Subcutaneous abdominal adipose tissue (tissue), 5 donors: ENCODE data around the gene YPEL2.
A peak's percentile ranks its signal among the peaks of the same experiment; 100 is the strongest.
"Not testable (repeated sequence)": the region's sequence is repeated elsewhere in the genome, so short reads cannot be mapped to it uniquely, and the experiment has no call there.

ENCODE experiments used
- H3K27ac ChIP-seq: one replicate; pipeline ENCODE4 v1.7.0; 2013; ENCODE audit warnings: low read depth, mild to moderate bottlenecking, inconsistent platforms, low read length, moderate library complexity
- H3K27me3 ChIP-seq, 5 donors: one replicate each; pipeline ENCODE4 v1.7.0; 2013; ENCODE audit warnings: low read length in 5 of 5, inconsistent platforms in 1 of 5; ENCODE audit not compliant: control insufficient read depth in 5 of 5, insufficient read depth in 4 of 5
- H3K36me3 ChIP-seq, 5 donors: one replicate each; pipeline ENCODE4 v1.7.0; 2013; ENCODE audit warnings: low read length in 5 of 5; ENCODE audit not compliant: control insufficient read depth in 5 of 5, insufficient read depth in 5 of 5
- H3K4me1 ChIP-seq, 5 donors: one replicate each; pipeline ENCODE4 v1.7.0; 2013; ENCODE audit warnings: low read length in 5 of 5, mild to moderate bottlenecking in 3 of 5, moderate library complexity in 1 of 5; ENCODE audit not compliant: control insufficient read depth in 5 of 5, insufficient read depth in 5 of 5
- H3K4me3 ChIP-seq, 5 donors: one replicate each; pipeline ENCODE4 v1.7.0; 2013; ENCODE audit warnings: low read length in 5 of 5, low read depth in 1 of 5
- H3K9ac ChIP-seq, 5 donors: one replicate each; pipeline ENCODE4 v1.7.0; 2013; ENCODE audit warnings: low read length in 5 of 5, mild to moderate bottlenecking in 4 of 5, moderate library complexity in 3 of 5
- H3K9me3 ChIP-seq, 5 donors: one replicate each; pipeline ENCODE4 v1.7.0; 2013; ENCODE audit warnings: low read length in 5 of 5; ENCODE audit not compliant: control insufficient read depth in 5 of 5
- donor health status: healthy.
- donor health status: healthy.
- donor health status: healthy.
- donor health status: healthy.
- donor health status: healthy.

YPEL2 gene

GRCh38 chr17:59388069-59388556 lies 56.7 kb downstream of the YPEL2 start:
- no peak overlapping the region for H3K4me3 ChIP-seq
- H3K4me1 ChIP-seq: peaks cover 0 to 29% (median 17%) of the 10 kb centered on the region in 5 donors
- no peaks in the 10 kb centered on the region for H3K9me3 ChIP-seq
- H3K27ac ChIP-seq: peak overlapping the region; percentile 69
- H3K27me3 ChIP-seq: no peaks in the 10 kb centered on the region
- peaks cover 10 to 41% (median 33%) of the 10 kb centered on the region in 5 donors for H3K36me3 ChIP-seq
- H3K9ac ChIP-seq: no peak overlapping the region

GRCh38 chr17:59389066-59389465 lies 57.6 kb downstream of the YPEL2 start:
- Histone ChIP-seq H3K36me3 (peaks cover 10 to 41% (median 33%) of the 10 kb centered on the region in 5 donors), H3K27ac (peak overlapping the region; percentile 69)

GRCh38 chr17:59391021-59391420 lies 59.6 kb downstream of the YPEL2 start:
- no peak overlapping the region for H3K4me3 ChIP-seq
- no peaks in the 10 kb centered on the region for H3K27me3 ChIP-seq
- peaks cover 0 to 29% (median 17%) of the 10 kb centered on the region in 5 donors for H3K4me1 ChIP-seq
- no peak overlapping the region for H3K27ac ChIP-seq
- H3K9ac ChIP-seq: no peak overlapping the region
- no peaks in the 10 kb centered on the region for H3K9me3 ChIP-seq
- H3K36me3 ChIP-seq: peaks cover 10 to 51% (median 40%) of the 10 kb centered on the region in 5 donors

More at GRCh38 chr17:59389066-59389465, 57.6 kb downstream of the YPEL2 start:
- H3K9ac ChIP-seq: no peak overlapping the region
- H3K27me3 ChIP-seq: no peaks in the 10 kb centered on the region
- no peaks in the 10 kb centered on the region for H3K9me3 ChIP-seq
- H3K4me3 ChIP-seq: no peak overlapping the region
- peaks cover 0 to 29% (median 17%) of the 10 kb centered on the region in 5 donors for H3K4me1 ChIP-seq

GRCh38 chr17:59392973-59393679 lies 61.7 kb downstream of the YPEL2 start:
- H3K4me3 ChIP-seq: no peak overlapping the region
- no peaks in the 10 kb centered on the region for H3K9me3 ChIP-seq
- no peak overlapping the region for H3K27ac ChIP-seq
- no peaks in the 10 kb centered on the region for H3K27me3 ChIP-seq
- peaks cover 13 to 70% (median 59%) of the 10 kb centered on the region in 5 donors for H3K36me3 ChIP-seq
- H3K4me1 ChIP-seq: peaks cover 0 to 16% (median 6%) of the 10 kb centered on the region in 5 donors
- H3K9ac ChIP-seq: no peak overlapping the region

GRCh38 chr17:59393742-59394410 lies 62.4 kb downstream of the YPEL2 start:
- not testable (repeated sequence) for H3K9ac ChIP-seq, H3K4me3 ChIP-seq, H3K27ac ChIP-seq, H3K9me3 ChIP-seq, H3K27me3 ChIP-seq
- peaks cover 13 to 74% (median 62%) of the 10 kb centered on the region in 5 donors for H3K36me3 ChIP-seq
- peaks cover 0 to 11% (median 4%) of the 10 kb centered on the region in 5 donors for H3K4me1 ChIP-seq

- Histone ChIP-seq H3K4me1 (peaks cover 0 to 15% (median 6%) of the 10 kb centered on the region in 5 donors), H3K27ac (no peak overlapping the region), H3K4me3 (no peak overlapping the region), H3K36me3 (peaks cover 3 to 65% (median 48%) of the 10 kb centered on the region in 5 donors), H3K9ac (no peak overlapping the region), H3K27me3 (no peaks in the 10 kb centered on the region), H3K9me3 (no peaks in the 10 kb centered on the region)
These were observed 64.8 kb downstream of the YPEL2 start for GRCh38 chr17:59396134-59396826.

GRCh38 chr17:59397316-59398073 lies 66.0 kb downstream of the YPEL2 start:
- no peaks in the 10 kb centered on the region for H3K9me3 ChIP-seq
- no peaks in the 10 kb centered on the region for H3K27me3 ChIP-seq
- H3K9ac ChIP-seq: no peak overlapping the region
- H3K4me1 ChIP-seq: peaks cover 0 to 24% (median 10%) of the 10 kb centered on the region in 5 donors
- H3K4me3 ChIP-seq: no peak overlapping the region
- peaks cover 3 to 57% (median 42%) of the 10 kb centered on the region in 5 donors for H3K36me3 ChIP-seq
- peak overlapping the region; percentile 21 for H3K27ac ChIP-seq

- H3K27ac ChIP-seq: peak overlapping the region; percentile 80
- peaks cover 11 to 74% (median 47%) of the 10 kb centered on the region in 5 donors for H3K36me3 ChIP-seq
- no peak overlapping the region for H3K9ac ChIP-seq
These were observed 68.5 kb downstream of the YPEL2 start for GRCh38 chr17:59399914-59400313.

GRCh38 chr17:59400858-59401257 lies 69.4 kb downstream of the YPEL2 start:
- Histone ChIP-seq H3K4me3 (peak overlapping the region in 3 of 5 donors; percentile 2 to 40 (median 4)), H3K9me3 (no peaks in the 10 kb centered on the region), H3K4me1 (peaks cover 0 to 24% (median 10%) of the 10 kb centered on the region in 5 donors), H3K27ac (peak overlapping the region; percentile 75), H3K36me3 (peaks cover 11 to 68% (median 41%) of the 10 kb centered on the region in 5 donors), H3K9ac (peak overlapping the region in 3 of 5 donors; percentile 3 to 41 (median 21)), H3K27me3 (no peaks in the 10 kb centered on the region)

More at GRCh38 chr17:59399914-59400313, 68.5 kb downstream of the YPEL2 start:
- Histone ChIP-seq H3K4me1 (peaks cover 0 to 24% (median 10%) of the 10 kb centered on the region in 5 donors), H3K4me3 (no peak overlapping the region), H3K27me3 (no peaks in the 10 kb centered on the region), H3K9me3 (no peaks in the 10 kb centered on the region)
